Brain microvascular endothelial cell (primary cell): Measurements from ENCODE around the gene DUSP18.
"Not testable (repeated sequence)": the region's sequence is repeated elsewhere in the genome, so short reads cannot be mapped to it uniquely, and the experiment has no call there.

Experiments
- DNase-seq: peaks from one replicate; pipeline ENCODE4 v3.0.0-alpha.2; 2020
- H3K27ac ChIP-seq: fragments of 250-450 bp; sonication (Bioruptor Pico); 2 replicates; pipeline ENCODE4 v1.5.1; 2020; ENCODE audit warnings: mild to moderate bottlenecking, moderate library complexity
- H3K27me3 ChIP-seq: fragments of 250-450 bp; sonication (Bioruptor Pico); replicated peaks from 2 replicates; pipeline ENCODE4 v1.5.1; 2020; ENCODE audit warnings: mild to moderate bottlenecking
- H3K36me3 ChIP-seq: fragments of 250-450 bp; sonication (Bioruptor Pico); replicated peaks from 2 replicates; pipeline ENCODE4 v1.5.1; 2020; ENCODE audit warnings: mild to moderate bottlenecking
- H3K4me3 ChIP-seq: 2 replicates; pipeline ENCODE4 v1.5.1; 2011; ENCODE audit warnings: low read depth, mild to moderate bottlenecking, control low read depth, low read length, moderate library complexity
- in situ Hi-C: cut with HindIII; loops from 2 replicates; pipeline ENCODE4 v1.10.0; 2017; ENCODE audit warnings: low sequenced_read_pairs, low pct_ligation_motif_present
- TF ChIP-seq, protein P1 (sequence below): IDR thresholded peaks from 2 replicates; pipeline ENCODE4 v1.5.1; 2011; ENCODE audit warnings: low read depth, mild to moderate bottlenecking, moderate library complexity, low read length, control low read depth, inconsistent platforms; ENCODE audit errors: missing control alignments

DUSP18 gene

DNA sequence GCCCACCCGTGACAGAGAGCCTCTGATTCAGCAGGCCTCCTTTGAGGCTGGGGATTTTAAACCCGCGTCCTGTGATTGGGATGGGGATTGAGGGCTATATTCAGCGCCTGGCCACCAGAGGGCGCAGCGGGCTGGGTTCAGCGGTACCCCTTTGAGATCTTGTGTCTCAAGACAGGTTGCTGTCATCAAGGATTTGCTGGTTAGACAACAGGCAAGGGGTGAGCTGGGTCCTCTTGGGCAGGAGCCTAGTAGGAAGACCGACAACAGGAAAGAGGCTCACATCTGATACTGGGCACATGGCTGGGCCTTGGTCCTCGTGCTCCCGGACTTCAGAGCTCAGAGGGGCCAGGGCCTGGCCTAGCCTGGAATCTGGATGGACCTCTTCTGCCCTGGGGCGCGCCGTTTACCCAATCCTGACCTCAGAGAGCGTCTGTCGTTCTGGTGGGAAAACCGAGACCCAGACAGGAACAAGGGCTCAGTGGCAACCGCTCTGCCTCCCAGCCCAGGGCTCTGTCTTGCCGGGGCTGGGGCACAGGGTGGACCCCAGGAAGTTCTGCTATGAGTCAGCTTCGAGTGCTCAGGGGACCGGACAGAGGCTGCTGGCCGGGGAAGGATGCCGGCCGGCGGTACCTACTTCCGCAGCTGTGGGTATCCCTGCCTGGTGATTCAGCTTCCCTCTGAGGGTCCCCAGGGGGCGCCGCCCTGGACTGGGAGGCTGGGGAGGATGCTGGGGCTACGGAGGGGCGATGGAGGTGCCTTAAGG lies 33.0 kb downstream of the DUSP18 start:
- TF ChIP-seq, protein P1, sequence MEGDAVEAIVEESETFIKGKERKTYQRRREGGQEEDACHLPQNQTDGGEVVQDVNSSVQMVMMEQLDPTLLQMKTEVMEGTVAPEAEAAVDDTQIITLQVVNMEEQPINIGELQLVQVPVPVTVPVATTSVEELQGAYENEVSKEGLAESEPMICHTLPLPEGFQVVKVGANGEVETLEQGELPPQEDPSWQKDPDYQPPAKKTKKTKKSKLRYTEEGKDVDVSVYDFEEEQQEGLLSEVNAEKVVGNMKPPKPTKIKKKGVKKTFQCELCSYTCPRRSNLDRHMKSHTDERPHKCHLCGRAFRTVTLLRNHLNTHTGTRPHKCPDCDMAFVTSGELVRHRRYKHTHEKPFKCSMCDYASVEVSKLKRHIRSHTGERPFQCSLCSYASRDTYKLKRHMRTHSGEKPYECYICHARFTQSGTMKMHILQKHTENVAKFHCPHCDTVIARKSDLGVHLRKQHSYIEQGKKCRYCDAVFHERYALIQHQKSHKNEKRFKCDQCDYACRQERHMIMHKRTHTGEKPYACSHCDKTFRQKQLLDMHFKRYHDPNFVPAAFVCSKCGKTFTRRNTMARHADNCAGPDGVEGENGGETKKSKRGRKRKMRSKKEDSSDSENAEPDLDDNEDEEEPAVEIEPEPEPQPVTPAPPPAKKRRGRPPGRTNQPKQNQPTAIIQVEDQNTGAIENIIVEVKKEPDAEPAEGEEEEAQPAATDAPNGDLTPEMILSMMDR = peak; percentile 98

DNA sequence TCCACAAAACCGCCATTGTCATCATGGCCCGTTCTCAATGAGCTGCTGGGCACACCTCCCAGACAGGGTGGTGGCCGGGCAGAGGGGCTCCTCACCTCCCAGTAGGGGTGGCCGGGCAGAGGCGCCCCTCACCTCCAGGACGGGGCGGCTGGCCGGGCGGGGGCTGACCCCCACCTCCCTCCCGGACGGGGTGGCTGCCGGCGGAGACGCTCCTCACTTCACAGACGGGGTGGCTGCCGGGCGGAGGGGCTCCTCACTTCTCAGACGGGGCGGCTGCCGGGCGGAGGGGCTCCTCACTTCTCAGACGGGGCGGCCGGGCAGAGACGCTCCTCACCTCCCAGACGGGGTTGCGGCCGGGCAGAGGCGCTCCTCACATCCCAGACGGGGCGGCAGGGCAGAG lies 36.2 kb downstream of the DUSP18 start:
- H3K36me3 ChIP-seq, H3K27me3 ChIP-seq, DNase-seq, H3K27ac ChIP-seq, H3K4me3 ChIP-seq, in situ Hi-C loops: not testable (repeated sequence)

More for the DNA sequence above, 33.0 kb downstream of the DUSP18 start:
- peak overlapping the region; percentile 53 for H3K27ac ChIP-seq
- DNase-seq = peak; percentile 83
- peak overlapping the region; percentile 63 for H3K4me3 ChIP-seq
- in situ Hi-C loops = no loop called here
- no peaks in the 10 kb centered on the region for H3K36me3 ChIP-seq
- H3K27me3 ChIP-seq = no peaks in the 10 kb centered on the region

DNA sequence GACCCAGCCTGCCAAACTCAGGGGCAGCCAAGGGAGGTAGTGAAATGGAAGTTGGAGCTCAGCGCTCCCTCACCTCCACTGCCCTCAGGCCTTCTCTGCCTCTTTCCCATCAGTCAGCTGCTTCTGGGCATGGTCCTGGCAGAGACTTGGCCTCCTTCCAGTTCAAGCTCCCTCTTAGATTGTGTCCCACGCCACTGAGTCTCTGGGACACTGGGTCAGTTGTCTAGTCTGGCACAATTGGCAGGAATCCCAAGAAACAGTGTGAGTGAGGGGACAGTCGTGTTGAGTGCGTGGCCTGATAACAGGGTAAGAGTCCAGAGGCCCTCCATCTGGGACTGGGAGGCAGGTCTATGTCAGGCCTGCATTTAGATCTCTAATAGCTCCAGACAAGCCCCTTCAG lies 39.2 kb downstream of the DUSP18 start:
- Histone ChIP-seq H3K36me3 (no peaks in the 10 kb centered on the region), H3K4me3 (no peak overlapping the region), H3K27ac (no peak overlapping the region), H3K27me3 (no peaks in the 10 kb centered on the region)
- TF ChIP-seq, protein P1 = no peak
- no peak for DNase-seq
- in situ Hi-C loops = no loop called here

DNA sequence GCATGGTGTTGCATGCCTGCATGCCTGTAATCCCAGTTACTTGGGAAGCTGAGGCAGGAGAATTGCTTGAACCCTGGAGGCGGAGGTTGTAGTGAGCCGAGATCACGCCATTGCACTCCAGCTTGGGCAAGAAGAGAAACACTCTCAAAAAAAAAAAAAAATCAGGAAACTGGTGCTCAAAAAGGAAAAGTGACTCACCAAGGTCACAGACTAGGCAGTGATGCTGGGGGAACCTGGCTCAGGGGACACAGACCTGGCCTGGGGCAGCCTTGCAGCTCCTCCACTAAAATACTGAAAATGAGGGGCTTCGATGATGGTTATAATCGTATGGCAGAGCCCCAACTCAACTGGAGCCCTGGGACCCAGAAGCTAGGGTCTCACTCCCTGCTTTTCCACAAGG lies 40.2 kb downstream of the DUSP18 start:
- in situ Hi-C loops = no loop called here

DNA sequence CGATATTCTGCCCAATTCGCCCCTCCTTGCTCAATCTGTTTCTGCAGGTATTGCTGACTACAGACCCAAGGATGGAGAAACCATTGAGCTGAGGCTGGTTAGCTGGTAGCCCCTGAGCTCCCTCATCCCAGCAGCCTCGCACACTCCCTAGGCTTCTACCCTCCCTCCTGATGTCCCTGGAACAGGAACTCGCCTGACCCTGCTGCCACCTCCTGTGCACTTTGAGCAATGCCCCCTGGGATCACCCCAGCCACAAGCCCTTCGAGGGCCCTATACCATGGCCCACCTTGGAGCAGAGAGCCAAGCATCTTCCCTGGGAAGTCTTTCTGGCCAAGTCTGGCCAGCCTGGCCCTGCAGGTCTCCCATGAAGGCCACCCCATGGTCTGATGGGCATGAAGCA lies 41.3 kb downstream of the DUSP18 start:
- no peak overlapping the region for H3K27ac ChIP-seq
- H3K4me3 ChIP-seq = no peak overlapping the region
- TF ChIP-seq, protein P1 = no peak
- in situ Hi-C loops = no loop called here
- no peaks in the 10 kb centered on the region for H3K36me3 ChIP-seq
- no peaks in the 10 kb centered on the region for H3K27me3 ChIP-seq
- DNase-seq = no peak

More for the DNA sequence above, 40.2 kb downstream of the DUSP18 start:
- H3K36me3 ChIP-seq = no peaks in the 10 kb centered on the region
- H3K27ac ChIP-seq = no peak overlapping the region
- DNase-seq = no peak
- TF ChIP-seq, protein P1 = no peak
- H3K4me3 ChIP-seq = no peak overlapping the region
- no peaks in the 10 kb centered on the region for H3K27me3 ChIP-seq

DNA sequence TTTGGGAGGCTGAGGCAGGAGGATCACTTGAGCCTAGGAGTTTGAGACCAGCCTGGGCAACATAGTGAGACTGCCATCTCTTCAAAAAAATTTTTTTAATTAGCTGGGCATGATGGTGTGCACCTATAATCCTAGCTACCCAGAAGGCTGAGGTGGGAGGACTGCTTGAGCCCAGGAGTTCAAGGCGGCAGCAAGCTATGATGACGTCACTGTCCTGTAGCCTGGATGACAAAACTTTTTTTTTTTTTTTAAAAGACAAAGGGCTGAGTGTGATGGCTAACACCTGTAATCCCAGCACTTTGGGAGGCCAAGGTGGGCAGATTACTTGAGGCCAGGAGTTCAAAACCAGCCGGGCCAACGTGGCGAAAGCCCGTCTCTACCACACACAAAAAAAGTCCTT lies 47.8 kb downstream of the DUSP18 start:
- DNase-seq, H3K27ac ChIP-seq, H3K4me3 ChIP-seq, H3K27me3 ChIP-seq, in situ Hi-C loops, H3K36me3 ChIP-seq: not testable (repeated sequence)

DNA sequence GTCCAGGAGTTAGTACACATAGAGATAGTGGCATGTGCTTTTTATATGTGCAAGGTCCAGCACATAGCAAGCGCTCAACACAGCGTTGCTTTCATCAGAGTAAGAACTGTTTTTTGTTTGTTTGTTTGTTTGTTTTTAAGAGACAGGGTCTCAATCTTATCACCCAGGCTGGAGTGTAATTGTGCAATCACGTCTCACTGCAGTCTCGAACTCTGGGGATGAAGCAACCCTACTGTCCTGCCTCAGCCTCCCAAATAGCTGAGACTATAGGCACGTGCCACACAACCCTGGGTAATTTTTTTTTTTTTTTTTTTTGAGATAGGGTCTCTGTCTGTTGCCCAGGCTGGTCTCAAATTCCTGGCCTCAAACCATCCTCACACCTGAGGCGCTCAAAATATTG lies 49.9 kb downstream of the DUSP18 start:
- no peak for DNase-seq

More for the DNA sequence above, 49.9 kb downstream of the DUSP18 start:
- in situ Hi-C loops = no loop called here
- TF ChIP-seq, protein P1 = no peak
- Histone ChIP-seq H3K27ac (no peak overlapping the region), H3K36me3 (no peaks in the 10 kb centered on the region), H3K4me3 (no peak overlapping the region), H3K27me3 (no peaks in the 10 kb centered on the region)
